Thyroid gland (tissue), 4 donors: ENCODE data around the gene EXD1. TPM values are rescaled to one million over a fixed set of nuclear protein-coding genes. Genes with fewer than 3 reads are reported as not detected.

Experiments
- DNase-seq, 2 donors: peaks; one replicate each; pipeline ENCODE4 v3.0.0-alpha.2; 2019
- H3K27ac ChIP-seq, 3 donors: fragments of 200-600 bp; sonication (generic); 1 replicate in 2 of 3; 2 replicates in 1 of 3; pipeline ENCODE4 v1.5.1; 2016 to 2019; ENCODE audit warnings: mild to moderate bottlenecking in 1 of 3, moderate library complexity in 1 of 3
- H3K27me3 ChIP-seq: fragments of 200-600 bp; sonication (generic); one replicate; pipeline ENCODE4 v1.5.1; 2019
- H3K36me3 ChIP-seq, 2 donors: fragments of 200-600 bp; sonication (generic); one replicate each; pipeline ENCODE4 v1.5.1; 2016 to 2019
- H3K4me1 ChIP-seq, 2 donors: fragments of 200-600 bp; sonication (generic); one replicate each; pipeline ENCODE4 v1.5.1; 2017 to 2019
- H3K4me3 ChIP-seq, 3 donors: fragments of 200-600 bp; sonication (generic); replicated peaks in 1 of 3; 1 replicate in 2 of 3; 2 replicates in 1 of 3; pipeline ENCODE4 v1.5.1; 2016; ENCODE audit warnings: mild to moderate bottlenecking in 1 of 3
- H3K9me3 ChIP-seq: fragments of 200-600 bp; sonication (generic); one replicate; pipeline ENCODE4 v1.5.1; 2017
- CTCF ChIP-seq, 6 experiments: fragments of 200-600 bp in 3 of 6; fragments of 450-650 bp in 3 of 6; sonication (generic) in 3 of 6; IDR thresholded peaks; one replicate each; pipeline ENCODE4 v1.5.1; 2016 to 2019; ENCODE audit warnings: antibody characterized with exemption in 6 of 6, mild to moderate bottlenecking in 2 of 6, inconsistent platforms in 1 of 6, moderate library complexity in 1 of 6
- POLR2A ChIP-seq, 2 donors: fragments of 450-650 bp; IDR thresholded peaks; one replicate each; pipeline ENCODE4 v1.6.1; 2017; ENCODE audit warnings: antibody characterized with exemption in 2 of 2, mild to moderate bottlenecking in 2 of 2, moderate library complexity in 1 of 2
- WGBS, 2 donors: methylation state at CpG; one replicate each; pipeline ENCODE4 v1.1.5; 2017; 5-methylcytosine and 5-hydroxymethylcytosine counted together
- intact Hi-C: fragments of 100-400 bp; cut with DNase I; formaldehyde crosslinking; loops from one replicate; pipeline ENCODE4 v1.15.1; 2023
- total RNA-seq, 4 donors: library from RNA; depleted of rRNA; stranded (reverse); fragments of >200 nt; gene quantifications; one replicate each; pipeline ENCODE4 v1.2.3, GENCODE V29; 2016

EXD1 gene
- total RNA-seq, 4 donors from 2014 or later: 0.13 TPM; not detected in 3

GRCh38 chr15:41231422-41232226 lies 1.1 kb upstream of the EXD1 start:
- intact Hi-C loops: loop anchor here (10.0 kb wide), 2 partner anchors 53 to 103 kb away; partner anchors contain the start of genes NUSAP1 and OIP5

GRCh38 chr15:41230345-41230649 lies 260 bp downstream of the EXD1 start:
- 33 to 37% methylated on average over 10 of the region's 10 CpGs for WGBS, 2 donors
- intact Hi-C loops: loop anchor here (10.0 kb wide), 2 partner anchors 55 to 105 kb away; partner anchors contain the start of genes NUSAP1 and OIP5

More at GRCh38 chr15:41231422-41232226, 1.1 kb upstream of the EXD1 start:
- no peak for DNase-seq
- Histone ChIP-seq H3K27me3 (no peaks in the 10 kb centered on the region), H3K4me3 (peak overlapping the region; percentile 63 to 97 (median 74)), H3K9me3 (no peaks in the 10 kb centered on the region), H3K36me3 (no peaks in the 10 kb centered on the region), H3K4me1 (peaks cover 9 to 13% of the 10 kb centered on the region in 2 donors), H3K27ac (peak overlapping the region; percentile 71 to 86 (median 76))
- no peak for TF ChIP-seq POLR2A (IDR thresholded peaks at IDR 0.05)
- TF ChIP-seq CTCF (IDR thresholded peaks at IDR 0.05): no peak
- WGBS, 2 donors: 4 to 6% methylated on average over 20 to 22 of the region's 28 CpGs

GRCh38 chr15:41219381-41219780 lies 11.2 kb downstream of the EXD1 start:
- WGBS, 2 donors: 52 to 54% methylated on average over 3 of the region's 3 CpGs
- H3K27ac ChIP-seq: no peak overlapping the region
- no peaks in the 10 kb centered on the region for H3K4me1 ChIP-seq
- no peaks in the 10 kb centered on the region for H3K9me3 ChIP-seq
- intact Hi-C loops: no loop called here
- DNase-seq: no peak
- no peak overlapping the region for H3K4me3 ChIP-seq
- no peaks in the 10 kb centered on the region for H3K36me3 ChIP-seq
- no peaks in the 10 kb centered on the region for H3K27me3 ChIP-seq
- no peak for TF ChIP-seq POLR2A (IDR thresholded peaks at IDR 0.05)
- TF ChIP-seq CTCF (IDR thresholded peaks at IDR 0.05): no peak

More at GRCh38 chr15:41230345-41230649, 260 bp downstream of the EXD1 start:
- peak overlapping the region in 1 of 3 donors; percentile 63 for H3K4me3 ChIP-seq
- no peaks in the 10 kb centered on the region for H3K27me3 ChIP-seq
- H3K36me3 ChIP-seq: no peaks in the 10 kb centered on the region
- no peak for DNase-seq
- H3K27ac ChIP-seq: peak overlapping the region in 2 of 3 donors; percentile 45 to 86
- no peaks in the 10 kb centered on the region for H3K9me3 ChIP-seq
- TF ChIP-seq CTCF (IDR thresholded peaks at IDR 0.05) (no peak), POLR2A (IDR thresholded peaks at IDR 0.05) (no peak)
- H3K4me1 ChIP-seq: peaks cover 9 to 13% of the 10 kb centered on the region in 2 donors

- no peak overlapping the region for H3K4me3 ChIP-seq
- DNase-seq: no peak
- no peaks in the 10 kb centered on the region for H3K9me3 ChIP-seq
- intact Hi-C loops: no loop called here
- no peaks in the 10 kb centered on the region for H3K4me1 ChIP-seq
- H3K27me3 ChIP-seq: no peaks in the 10 kb centered on the region
- TF ChIP-seq POLR2A (IDR thresholded peaks at IDR 0.05): no peak
- no peak for TF ChIP-seq CTCF (IDR thresholded peaks at IDR 0.05)
- WGBS, 2 donors: 33 to 54% methylated on average over 1 of the region's 1 CpG
- no peaks in the 10 kb centered on the region for H3K36me3 ChIP-seq
- no peak overlapping the region for H3K27ac ChIP-seq
Measured at GRCh38 chr15:41218851-41219250, 11.7 kb downstream of the EXD1 start.

- intact Hi-C loops: no loop called here
- TF ChIP-seq POLR2A (IDR thresholded peaks at IDR 0.05) (no peak), CTCF (IDR thresholded peaks at IDR 0.05) (no peak)
- no peaks in the 10 kb centered on the region for H3K27me3 ChIP-seq
- DNase-seq: no peak
- H3K36me3 ChIP-seq: no peaks in the 10 kb centered on the region
- H3K9me3 ChIP-seq: no peaks in the 10 kb centered on the region
- H3K4me1 ChIP-seq: no peaks in the 10 kb centered on the region
- no peak overlapping the region for H3K27ac ChIP-seq
- H3K4me3 ChIP-seq: no peak overlapping the region
- 72 to 83% methylated on average over 2 of the region's 2 CpGs for WGBS, 2 donors
Measured at GRCh38 chr15:41215708-41216107, 14.8 kb downstream of the EXD1 start.
